Epithelial cell of proximal tubule (primary cell): Measurements from ENCODE around the gene ZNF503. TPM values are rescaled to one million over a fixed set of nuclear protein-coding genes. Genes with fewer than 3 reads are reported as not detected.

Source experiments
- DNase-seq: peaks from one replicate; pipeline ENCODE4 v3.0.0-alpha.2; 2011; ENCODE audit warnings: low read depth
- H3K4me3 ChIP-seq: 2 replicates; pipeline ENCODE4 v1.5.1; 2011; ENCODE audit warnings: low read depth, mild to moderate bottlenecking, low read length
- total RNA-seq: library from RNA; depleted of rRNA; stranded (reverse); fragments of >200 nt; gene quantifications from 2 replicates; pipeline ENCODE4 v1.2.3, GENCODE V29; 2015
- TF ChIP-seq, protein P1 (sequence below): conservative IDR thresholded peaks from 2 replicates; pipeline ENCODE4 v1.5.1; 2012; ENCODE audit warnings: low read depth, mild to moderate bottlenecking, low read length

ZNF503 gene
- total RNA-seq, 1 donor from 2014 or later: 9.6 TPM

DNA sequence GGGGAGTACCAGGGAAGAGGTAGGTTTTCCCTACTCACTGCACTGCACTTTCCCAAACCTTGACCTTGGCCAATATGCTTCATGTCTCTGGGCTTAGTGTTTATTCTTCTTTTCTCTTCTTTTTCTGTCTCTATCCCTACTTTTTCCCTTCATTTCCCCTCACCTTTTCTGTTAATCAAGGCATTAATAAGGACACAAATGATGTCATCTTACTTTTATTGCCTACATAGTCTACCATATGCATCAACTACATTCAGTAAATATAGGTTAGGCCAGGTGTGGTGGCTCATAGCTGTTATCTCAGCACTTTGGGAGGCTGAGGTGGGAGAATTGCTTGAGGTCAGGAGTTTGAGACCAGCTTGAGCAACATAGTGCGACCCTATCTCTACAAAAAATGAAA, 13.0 kb upstream of the ZNF503 start:
- no peak for DNase-seq
- TF ChIP-seq, protein P1, sequence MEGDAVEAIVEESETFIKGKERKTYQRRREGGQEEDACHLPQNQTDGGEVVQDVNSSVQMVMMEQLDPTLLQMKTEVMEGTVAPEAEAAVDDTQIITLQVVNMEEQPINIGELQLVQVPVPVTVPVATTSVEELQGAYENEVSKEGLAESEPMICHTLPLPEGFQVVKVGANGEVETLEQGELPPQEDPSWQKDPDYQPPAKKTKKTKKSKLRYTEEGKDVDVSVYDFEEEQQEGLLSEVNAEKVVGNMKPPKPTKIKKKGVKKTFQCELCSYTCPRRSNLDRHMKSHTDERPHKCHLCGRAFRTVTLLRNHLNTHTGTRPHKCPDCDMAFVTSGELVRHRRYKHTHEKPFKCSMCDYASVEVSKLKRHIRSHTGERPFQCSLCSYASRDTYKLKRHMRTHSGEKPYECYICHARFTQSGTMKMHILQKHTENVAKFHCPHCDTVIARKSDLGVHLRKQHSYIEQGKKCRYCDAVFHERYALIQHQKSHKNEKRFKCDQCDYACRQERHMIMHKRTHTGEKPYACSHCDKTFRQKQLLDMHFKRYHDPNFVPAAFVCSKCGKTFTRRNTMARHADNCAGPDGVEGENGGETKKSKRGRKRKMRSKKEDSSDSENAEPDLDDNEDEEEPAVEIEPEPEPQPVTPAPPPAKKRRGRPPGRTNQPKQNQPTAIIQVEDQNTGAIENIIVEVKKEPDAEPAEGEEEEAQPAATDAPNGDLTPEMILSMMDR: no peak
- H3K4me3 ChIP-seq: no peak overlapping the region

DNA sequence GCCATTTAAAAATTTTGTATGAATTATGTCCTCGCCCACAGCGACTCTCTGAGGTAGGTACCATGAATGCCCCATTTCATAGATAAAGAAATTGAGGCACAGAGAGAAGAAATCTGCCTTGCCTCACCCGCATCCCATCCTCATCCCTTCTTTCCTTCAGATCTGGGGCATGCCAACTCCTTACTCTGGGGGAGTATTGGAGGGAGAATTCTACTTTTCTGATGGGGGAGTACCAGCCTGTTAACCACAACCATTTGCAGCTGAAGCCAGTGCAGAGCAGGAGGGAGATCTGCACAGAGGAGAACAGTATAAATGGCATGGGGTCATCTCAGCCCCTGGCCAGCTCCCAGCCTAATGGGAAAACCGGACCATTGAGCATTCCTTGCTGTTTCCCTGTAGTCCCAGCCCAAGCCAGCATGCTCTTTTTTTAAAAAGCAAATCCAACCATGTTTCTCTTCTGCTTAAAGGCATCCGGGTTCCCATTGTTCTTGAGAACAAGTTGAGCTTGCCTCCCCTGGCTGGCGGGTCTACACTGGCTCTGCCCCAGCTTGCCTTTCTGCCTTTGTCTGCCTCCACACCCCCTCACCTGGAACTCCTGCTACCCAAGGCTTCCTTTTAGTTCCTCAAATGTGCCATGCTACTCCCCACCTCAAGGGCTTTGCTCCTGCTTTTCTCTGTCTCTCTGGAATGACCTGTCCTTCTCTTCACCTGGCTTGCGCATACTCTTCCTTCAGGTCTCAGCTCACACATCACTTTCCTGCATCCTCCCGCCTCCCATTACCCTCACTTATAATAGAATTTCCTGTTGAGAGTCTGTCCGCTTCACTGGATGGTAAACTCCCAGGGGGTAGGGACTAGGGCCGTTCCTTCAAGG, 8.8 kb upstream of the ZNF503 start:
- peak overlapping the region; percentile 89 for H3K4me3 ChIP-seq
- no peak for DNase-seq
- TF ChIP-seq, protein P1: no peak

DNA sequence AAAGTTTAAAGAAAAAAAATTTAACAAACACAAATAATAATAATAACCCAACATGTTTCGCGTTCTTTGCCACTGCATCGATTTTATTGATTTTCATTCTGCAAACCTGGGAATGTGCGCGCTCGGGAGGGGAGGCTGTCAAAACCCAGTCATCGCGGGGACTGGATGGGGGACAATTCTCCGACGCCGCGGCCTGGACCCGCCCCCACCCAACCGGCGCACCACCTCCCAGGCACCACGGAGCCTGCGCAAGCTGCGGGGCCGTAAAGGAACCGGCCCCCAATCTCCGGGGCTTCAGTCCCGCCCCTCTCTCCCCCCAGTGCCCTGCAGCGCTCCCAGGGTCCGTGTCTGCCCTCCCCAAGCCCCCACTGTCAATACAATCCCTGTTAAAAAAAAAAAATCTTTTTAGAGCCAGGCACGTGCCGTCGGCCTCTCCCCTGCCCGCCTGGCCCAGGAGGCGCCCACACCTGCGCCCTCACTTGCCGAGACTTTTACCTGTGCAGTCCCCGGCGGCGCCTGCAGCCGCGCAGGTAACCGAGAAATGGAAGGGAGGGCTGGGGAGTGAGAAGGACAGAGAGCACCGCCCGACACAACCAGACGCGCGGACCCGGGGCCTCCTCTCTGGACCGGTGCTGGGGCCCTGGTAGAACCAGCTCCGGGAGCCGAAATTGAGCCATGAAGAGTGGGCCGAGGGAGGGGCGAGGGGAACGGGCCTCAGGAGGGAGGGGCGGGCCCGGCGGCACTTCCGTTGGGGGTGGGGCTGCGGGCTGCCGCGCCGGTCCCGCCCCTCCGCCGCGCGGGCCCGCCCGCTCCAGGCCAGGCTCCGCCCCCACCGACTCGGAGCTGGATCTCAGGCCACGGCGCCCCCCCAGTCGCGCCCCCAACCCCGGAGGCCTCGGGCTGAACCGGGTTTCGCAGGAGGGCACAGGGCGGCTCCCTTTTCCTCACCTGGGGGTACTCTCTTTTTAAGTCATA, 7.6 kb upstream of the ZNF503 start:
- TF ChIP-seq, protein P1: no peak
- H3K4me3 ChIP-seq: peak overlapping the region; percentile 89
- no peak for DNase-seq

DNA sequence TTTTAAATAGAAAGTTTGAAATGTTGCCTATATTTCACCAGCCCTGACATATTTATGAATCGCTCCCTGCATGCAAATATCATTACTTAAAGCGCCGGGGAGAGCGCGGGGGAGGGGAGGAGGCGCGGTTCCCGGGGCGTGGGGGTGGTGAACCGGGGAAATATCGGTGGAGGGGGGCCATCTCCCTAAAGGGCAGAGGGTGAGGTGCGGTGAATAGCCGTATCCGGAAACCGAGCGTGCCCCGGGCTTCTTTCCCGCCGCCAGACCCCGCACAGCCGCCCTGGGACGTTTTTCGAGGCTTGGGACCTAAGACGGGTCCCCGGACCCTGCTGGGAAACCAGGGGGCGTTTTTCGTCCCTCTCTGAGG, 6.9 kb upstream of the ZNF503 start:
- TF ChIP-seq, protein P1: no peak
- no peak for DNase-seq
- peak overlapping the region; percentile 89 for H3K4me3 ChIP-seq

DNA sequence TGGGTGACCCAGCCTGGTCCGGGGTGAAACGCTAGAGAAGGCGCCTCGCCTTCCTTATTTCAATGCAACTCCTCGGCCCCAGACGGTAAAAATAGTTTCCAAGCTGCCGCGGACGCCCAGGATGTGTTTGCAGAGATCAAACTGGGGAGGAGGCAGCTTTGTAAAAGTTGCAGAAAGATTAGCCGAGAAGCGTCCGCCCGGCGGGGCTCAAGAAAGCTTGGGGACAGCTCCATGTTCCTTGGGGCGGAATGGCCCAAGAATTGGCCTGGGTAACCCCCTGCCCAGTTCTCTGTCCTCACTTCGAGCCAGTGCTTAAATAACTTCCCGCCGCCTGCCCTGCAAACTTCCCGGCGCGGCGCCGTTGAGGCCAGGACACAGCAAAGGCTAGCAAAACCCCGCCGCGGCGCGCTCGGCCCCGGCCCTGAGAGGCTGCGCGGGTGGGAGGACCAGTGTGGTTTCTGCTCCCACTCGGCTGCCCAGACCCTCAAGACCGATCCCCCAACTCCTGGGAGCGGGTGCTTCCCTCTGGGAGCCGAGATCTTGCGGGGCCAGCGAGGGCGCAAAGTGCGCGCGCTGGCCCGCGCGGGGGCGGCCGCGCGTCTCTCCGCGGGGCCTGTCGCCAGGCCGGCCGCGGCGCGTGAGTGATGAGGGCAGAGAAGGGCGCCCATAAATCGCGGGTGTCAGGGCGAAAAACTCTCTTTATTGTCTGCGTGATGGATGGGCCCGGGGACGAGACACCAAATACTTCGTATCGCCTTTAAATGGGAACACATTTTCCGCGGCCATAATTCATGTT, 6.3 kb upstream of the ZNF503 start:
- DNase-seq: no peak
- TF ChIP-seq, protein P1: no peak
- H3K4me3 ChIP-seq: peak overlapping the region; percentile 89

DNA sequence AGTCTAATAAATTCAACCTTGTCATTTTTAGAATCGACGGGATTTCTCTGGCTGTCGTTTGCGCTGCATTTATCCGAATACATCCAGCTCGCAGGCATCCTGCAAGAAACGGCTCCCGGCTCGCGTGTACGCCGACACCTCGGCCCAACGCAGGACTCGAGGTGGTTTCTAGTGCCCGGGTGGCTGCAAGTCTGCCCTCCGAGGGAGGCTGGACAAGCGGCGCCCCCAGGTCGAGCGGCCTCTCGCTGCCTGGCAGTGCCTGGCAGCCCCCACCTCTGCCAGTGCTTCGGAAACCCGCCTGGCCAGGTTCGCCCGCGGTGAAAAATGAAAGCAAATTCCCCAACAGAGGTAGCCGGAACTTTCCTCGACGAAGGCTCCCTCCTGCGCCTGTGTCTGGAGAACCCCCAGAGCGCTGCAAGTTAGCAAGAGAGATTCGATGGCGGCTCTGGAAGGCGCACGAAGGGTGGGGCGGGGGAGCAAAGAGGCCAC, 5.7 kb upstream of the ZNF503 start:
- no peak for DNase-seq
- H3K4me3 ChIP-seq: peak overlapping the region; percentile 89
- TF ChIP-seq, protein P1: no peak
